Heart right ventricle (tissue), 16 donors: Measurements from ENCODE around the gene MAFB. TPM values are rescaled to one million over a fixed set of nuclear protein-coding genes. Genes with fewer than 3 reads are reported as not detected.
A peak's percentile ranks its signal among the peaks of the same experiment; 100 is the strongest.

ENCODE experiments used
- ATAC-seq, 8 donors: fragments of 200-7000 bp; cut with Tn5 transposase; one replicate each; pipeline ENCODE4 v1.9.1; 2020; ENCODE audit warnings: mild to moderate bottlenecking in 8 of 8, moderate library complexity in 8 of 8, moderate number of reproducible peaks in 1 of 8
- DNase-seq, 2 donors: peaks; one replicate each; pipeline ENCODE4 v3.0.0-alpha.2; 2020
- H3K27ac ChIP-seq, 10 donors: fragments of 200-600 bp; sonication (generic) in 2 of 10; one replicate each; pipeline versions ENCODE4 v1.5.0 to v1.8.0; 2020 to 2022; ENCODE audit warnings: mild to moderate bottlenecking in 3 of 10
- H3K27me3 ChIP-seq, 7 donors: fragments of 200-600 bp; one replicate each; pipeline ENCODE4 v1.8.0; 2021 to 2022; ENCODE audit warnings: mild to moderate bottlenecking in 2 of 7
- H3K36me3 ChIP-seq, 9 donors: fragments of 200-600 bp; sonication (generic) in 1 of 9; one replicate each; pipeline versions ENCODE4 v1.5.0 to v1.8.0; 2020 to 2022; ENCODE audit warnings: mild to moderate bottlenecking in 2 of 9
- H3K4me1 ChIP-seq, 9 donors: fragments of 200-600 bp; sonication (generic) in 1 of 9; one replicate each; pipeline versions ENCODE4 v1.5.0 to v1.8.0; 2020 to 2022; ENCODE audit warnings: mild to moderate bottlenecking in 4 of 9
- H3K4me3 ChIP-seq, 10 donors: fragments of 200-600 bp; sonication (generic) in 2 of 10; one replicate each; pipeline versions ENCODE4 v1.5.0 to v1.8.0; 2020 to 2022; ENCODE audit warnings: mild to moderate bottlenecking in 7 of 10, moderate library complexity in 2 of 10
- H3K9me3 ChIP-seq, 11 donors: fragments of 200-600 bp in 10 of 11; sonication (generic) in 2 of 11; one replicate each; pipeline versions ENCODE4 v1.5.0 to v1.8.0; 2013 to 2022; ENCODE audit warnings: mild to moderate bottlenecking in 2 of 11, control low read depth in 1 of 11, moderate library complexity in 1 of 11
- CTCF ChIP-seq, 9 donors: fragments of 200-600 bp; sonication (generic) in 2 of 9; IDR thresholded peaks; one replicate each; pipeline versions ENCODE4 v1.5.0 to v1.8.0; 2021 to 2022; ENCODE audit warnings: antibody characterized with exemption in 9 of 9, mild to moderate bottlenecking in 5 of 9, moderate library complexity in 1 of 9
- WGBS, 2 donors: extraction: QIAGEN DNeasy Blood & Tissue Kit; methylation state at CpG; one replicate each; pipeline ENCODE4 v1.1.7; 2013; ENCODE audit warnings: inconsistent platforms in 1 of 2; 5-methylcytosine and 5-hydroxymethylcytosine counted together
- intact Hi-C, 10 donors: fragments of 100-400 bp; cut with DNase I; formaldehyde crosslinking; loops; one replicate each; pipeline versions ENCODE4 v1.11.1 to v1.14.2; 2022
- polyA plus RNA-seq, 2 donors: library from polyadenylated mRNA; stranded (reverse); fragments of 200-250 nt; gene quantifications; one replicate each; pipeline ENCODE4 v1.2.3, GENCODE V29; 2013
- total RNA-seq, 10 donors: library from RNA; stranded (reverse); fragmentation: NEBNext Ultra II Directional in 3 of 10; extraction: Animal tissue kit (Norgen Biotek cat#: 25700) in 3 of 10; gene quantifications; one replicate each; pipeline versions ENCODE4 v1.2.1 to v1.2.4, GENCODE V29; 2021 to 2023
- donor health status: Arrhythmogenic right ventricular cardiomyopathy.
- donor health status: ischemic (EF 13 %, LVEDD 7.1; RV severe dilation, severe dysfunction).
- donor health status: healthy with polysubstance abuse.
- donor health status: DM: no; HTN: yes; CAD: no.
- donor health status: DM: no; HTN: no; CAD: no.
- donor health status: ischemic (EF 25% LVEDD 6.9; RV normal size, moderate dysfunction).
- donor health status: ischemic (EF 25% LVEDD 5.7; RV mildly dilated, moderate dysfunction).
- donor health status: healthy.
- donor health status: DM: yes; HTN: yes; CAD: no.
- donor health status: Ischemic cardiomyopathy.
- donor health status: ischemic (EF 35%, LVEDD 5.7; RV mildly dilated, moderate dysfunction).
- donor health status: nonischemic (EF 11% LVEDD 7.7; RV severe dilation, severe dysfunction).
- donor health status: DM: yes; HTN: yes; CAD: no.
- donor health status: PGD.
- donor health status: ischemic (EF 29% LVEDD 5.4; RV normal size, mild dysfunction).
- donor health status: nonischemic (EF 23%, LVEDD 6.1; RV moderate dilation, normal function).

MAFB gene
- total and polyA plus RNA-seq, 12 donors, result 3.2 to 32.0 (median 5.8) TPM

- Histone ChIP-seq H3K4me3 (no peak overlapping the region), H3K9me3 (no peaks in the 10 kb centered on the region), H3K27ac (no peak overlapping the region), H3K36me3 (no peaks in the 10 kb centered on the region), H3K27me3 (peaks cover 0 to 24% (median 10%) of the 10 kb centered on the region in 7 donors), H3K4me1 (peaks cover 0 to 10% (median 0%) of the 10 kb centered on the region in 9 donors)
- DNase-seq (no peak), ATAC-seq (no peak)
- intact Hi-C loops, result no loop called here
- no peak for TF ChIP-seq CTCF (IDR thresholded peaks at IDR 0.05)
- 91 to 98% methylated on average over 3 of the region's 3 CpGs for WGBS, 2 donors
These were observed 26.5 kb upstream of the MAFB start for GRCh38 chr20:40715491-40715890.

GRCh38 chr20:40714916-40715315 lies 25.9 kb upstream of the MAFB start:
- DNase-seq (no peak), ATAC-seq (no peak)
- 87 to 92% methylated on average over 3 of the region's 3 CpGs for WGBS, 2 donors
- Histone ChIP-seq H3K4me1 (peaks cover 0 to 10% (median 0%) of the 10 kb centered on the region in 9 donors), H3K36me3 (no peaks in the 10 kb centered on the region), H3K27me3 (peaks cover 0 to 29% (median 12%) of the 10 kb centered on the region in 7 donors), H3K9me3 (no peaks in the 10 kb centered on the region), H3K4me3 (no peak overlapping the region), H3K27ac (no peak overlapping the region)
- intact Hi-C loops, result no loop called here
- no peak for TF ChIP-seq CTCF (IDR thresholded peaks at IDR 0.05)

GRCh38 chr20:40714109-40714508 lies 25.1 kb upstream of the MAFB start:
- no peak overlapping the region for H3K27ac ChIP-seq
- no peak for TF ChIP-seq CTCF (IDR thresholded peaks at IDR 0.05)
- no peak for DNase-seq
- 92 to 94% methylated on average over 4 of the region's 4 CpGs for WGBS, 2 donors
- no peaks in the 10 kb centered on the region for H3K36me3 ChIP-seq
- peaks cover 0 to 10% (median 0%) of the 10 kb centered on the region in 9 donors for H3K4me1 ChIP-seq
- ATAC-seq, result no peak
- no peaks in the 10 kb centered on the region for H3K9me3 ChIP-seq
- H3K27me3 ChIP-seq, result peaks cover 0 to 38% (median 12%) of the 10 kb centered on the region in 7 donors
- H3K4me3 ChIP-seq, result no peak overlapping the region
- intact Hi-C loops, result no loop called here

GRCh38 chr20:40713508-40713907 lies 24.5 kb upstream of the MAFB start:
- no peaks in the 10 kb centered on the region for H3K9me3 ChIP-seq
- peak in 2 of 8 donors; percentile 67 to 71 for ATAC-seq
- DNase-seq, result peak in 1 of 2 donors; percentile 12
- H3K27me3 ChIP-seq, result peaks cover 0 to 38% (median 12%) of the 10 kb centered on the region in 7 donors
- H3K4me3 ChIP-seq, result no peak overlapping the region
- no peak for TF ChIP-seq CTCF (IDR thresholded peaks at IDR 0.05)
- peaks cover 0 to 10% (median 0%) of the 10 kb centered on the region in 9 donors for H3K4me1 ChIP-seq
- 59 to 63% methylated on average over 6 of the region's 6 CpGs for WGBS, 2 donors
- no peaks in the 10 kb centered on the region for H3K36me3 ChIP-seq
- H3K27ac ChIP-seq, result no peak overlapping the region
- intact Hi-C loops, result no loop called here
